ENCODE data around the gene ZNF526.

The ZNF526 gene

DNA sequence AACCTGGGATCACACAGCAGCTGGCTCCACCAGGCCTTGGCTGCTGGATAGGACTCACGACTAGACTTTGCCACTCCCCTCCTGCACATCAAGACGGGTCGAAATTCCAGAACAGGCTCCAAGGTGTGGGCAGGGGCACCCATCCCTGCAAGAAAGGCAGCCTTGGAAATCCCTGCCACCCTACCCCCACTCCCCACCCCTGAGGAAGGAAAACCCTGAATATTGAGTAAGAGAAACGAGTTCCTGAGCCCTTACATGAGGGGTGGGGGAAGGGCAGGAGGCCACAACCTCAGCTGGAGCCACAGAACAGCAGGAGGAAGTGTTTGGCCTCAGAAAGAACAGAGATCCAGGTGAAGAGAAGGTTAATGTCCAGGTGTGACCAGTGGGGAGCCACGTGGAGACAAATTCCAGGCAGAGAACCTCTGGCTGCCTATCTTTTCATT, 22.7 kb upstream of the ZNF526 start:
- no peak for DNase-seq

DNA sequence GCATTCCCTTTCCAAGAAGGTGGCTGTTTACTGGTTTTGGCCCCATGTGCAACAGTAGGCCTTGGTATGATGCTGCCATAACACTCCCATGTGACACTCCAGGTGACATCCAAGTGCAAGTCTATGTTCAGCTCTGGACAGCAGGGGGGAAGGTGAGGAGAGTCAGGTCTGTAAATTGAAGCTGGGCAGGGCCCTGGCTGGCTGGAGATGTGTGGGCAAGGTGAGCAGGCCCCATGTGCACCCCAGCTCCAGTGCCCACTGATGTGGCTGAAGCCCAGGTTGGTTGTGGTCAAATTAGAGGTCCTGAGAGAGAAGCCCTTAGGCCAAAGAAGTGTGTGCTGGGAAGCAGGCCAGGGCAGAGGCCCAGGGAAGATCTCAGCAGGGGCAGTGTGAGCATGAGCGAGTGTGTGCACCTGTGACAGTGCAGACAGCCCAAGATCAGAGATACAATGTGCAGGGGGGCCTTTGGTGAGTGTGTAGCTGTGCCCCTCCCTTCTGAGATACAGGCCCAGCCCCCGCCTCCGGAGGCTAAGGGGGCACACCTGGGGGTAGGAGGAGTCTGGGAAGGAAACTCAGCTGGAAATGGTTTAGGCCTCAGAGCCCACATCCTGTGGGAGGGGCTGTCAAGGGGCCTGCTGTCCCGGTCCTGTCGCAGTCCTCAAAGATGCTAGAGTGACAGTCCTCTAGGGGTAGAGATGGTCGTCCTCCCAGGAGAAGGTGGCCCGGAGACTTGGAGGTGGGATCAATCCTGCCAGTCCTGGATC, 21.3 kb upstream of the ZNF526 start:
- peak; percentile 62 for DNase-seq

DNA sequence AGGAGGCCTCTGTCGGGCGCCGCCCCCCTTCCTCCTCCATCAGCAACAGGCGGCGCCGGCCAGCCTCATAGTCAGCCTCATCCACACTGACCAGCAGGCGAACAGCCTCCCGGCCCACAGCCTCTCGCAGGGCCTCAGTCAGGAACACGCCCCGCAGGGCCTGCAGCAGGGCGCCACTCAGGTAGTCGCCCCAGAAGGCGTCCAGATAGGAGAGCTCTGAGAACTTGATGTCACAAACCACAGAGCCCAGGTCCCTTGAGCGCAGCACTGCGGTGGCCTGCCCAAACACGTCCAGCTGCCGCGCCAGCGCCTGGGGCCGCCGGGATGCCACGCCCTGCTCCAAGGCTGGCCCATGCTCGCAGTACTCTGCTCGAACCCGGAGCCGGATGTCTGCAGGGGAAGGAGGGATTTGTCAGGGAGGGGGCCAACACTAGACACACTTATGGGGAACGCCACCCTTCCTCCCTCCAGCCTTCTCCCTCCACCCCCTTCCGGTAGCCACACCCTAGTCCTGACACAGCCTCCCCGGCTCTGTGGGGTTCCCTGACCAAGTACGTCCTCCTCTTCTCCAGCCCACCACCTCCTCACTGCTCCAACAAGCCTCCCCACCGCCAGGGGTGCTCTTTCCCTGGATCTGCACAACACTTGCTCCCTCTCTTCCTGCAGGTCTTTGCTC, 20.5 kb upstream of the ZNF526 start:
- DNase-seq, result peak; percentile 40

DNA sequence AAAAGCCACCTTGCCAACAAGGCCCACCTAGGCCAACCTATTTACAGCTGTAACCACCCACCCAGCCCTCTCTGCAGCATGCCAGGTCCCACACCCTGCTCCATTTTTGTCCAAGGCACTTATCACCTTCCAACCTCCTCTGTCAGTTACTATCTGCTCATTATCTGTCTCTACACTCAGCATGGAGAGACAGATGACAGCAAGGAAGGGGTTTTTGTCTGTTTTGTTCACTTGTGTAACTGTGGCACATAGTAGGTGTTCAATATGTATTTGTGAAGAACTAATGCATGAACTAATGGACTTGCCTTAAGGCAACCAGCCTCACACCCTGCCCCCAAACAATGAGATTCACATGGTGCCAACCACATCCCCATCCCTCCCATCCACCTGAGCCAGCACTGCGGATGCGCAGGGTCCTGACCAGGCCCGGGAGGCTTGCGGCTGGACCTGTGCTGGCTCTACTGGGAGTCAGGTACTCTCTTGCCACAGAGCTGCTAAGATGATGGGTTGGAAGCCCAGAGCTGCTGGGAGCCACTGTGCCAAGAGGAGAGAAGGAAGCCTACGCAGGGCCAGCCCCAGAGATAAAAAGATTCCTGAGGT, 19.9 kb upstream of the ZNF526 start:
- DNase-seq, result no peak

DNA sequence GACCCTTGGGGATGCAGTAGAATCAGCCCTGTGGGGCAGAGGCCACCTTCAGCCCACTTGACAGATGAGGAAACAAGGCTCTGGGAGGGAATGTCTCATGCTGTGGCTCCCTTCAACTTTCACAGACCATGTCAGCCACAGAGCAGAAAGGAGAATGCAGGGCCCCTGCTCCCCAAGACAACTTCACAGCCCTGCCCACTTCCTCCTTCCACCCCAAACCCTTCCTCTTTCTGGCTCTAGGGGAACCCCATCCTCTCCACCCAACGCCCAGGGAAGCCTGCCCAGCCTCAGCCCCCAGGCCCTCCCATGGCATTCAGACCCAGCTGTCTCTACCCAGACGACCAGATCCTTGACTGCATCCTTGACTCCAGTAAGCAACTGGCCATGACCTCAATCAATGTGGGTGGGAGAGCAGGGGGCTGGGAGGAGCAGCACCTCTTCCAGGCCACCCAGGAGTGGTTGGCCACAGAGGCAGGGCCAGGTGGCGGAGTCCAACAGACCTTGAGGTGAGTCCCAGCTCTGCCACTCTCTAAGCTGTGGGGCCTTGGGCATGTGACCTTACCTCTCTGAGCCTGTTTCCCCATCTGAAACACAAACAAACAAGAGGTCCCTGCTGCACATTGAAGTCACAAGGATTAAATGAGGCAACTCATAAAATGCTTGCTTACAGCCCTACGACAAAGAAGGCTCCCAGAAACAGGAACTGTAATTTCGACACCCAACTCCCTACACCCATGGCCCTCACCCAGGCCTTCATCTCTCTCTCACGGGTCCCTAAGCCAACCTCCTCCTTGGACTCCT, 18.4 kb upstream of the ZNF526 start:
- peak; percentile 39 for DNase-seq

DNA sequence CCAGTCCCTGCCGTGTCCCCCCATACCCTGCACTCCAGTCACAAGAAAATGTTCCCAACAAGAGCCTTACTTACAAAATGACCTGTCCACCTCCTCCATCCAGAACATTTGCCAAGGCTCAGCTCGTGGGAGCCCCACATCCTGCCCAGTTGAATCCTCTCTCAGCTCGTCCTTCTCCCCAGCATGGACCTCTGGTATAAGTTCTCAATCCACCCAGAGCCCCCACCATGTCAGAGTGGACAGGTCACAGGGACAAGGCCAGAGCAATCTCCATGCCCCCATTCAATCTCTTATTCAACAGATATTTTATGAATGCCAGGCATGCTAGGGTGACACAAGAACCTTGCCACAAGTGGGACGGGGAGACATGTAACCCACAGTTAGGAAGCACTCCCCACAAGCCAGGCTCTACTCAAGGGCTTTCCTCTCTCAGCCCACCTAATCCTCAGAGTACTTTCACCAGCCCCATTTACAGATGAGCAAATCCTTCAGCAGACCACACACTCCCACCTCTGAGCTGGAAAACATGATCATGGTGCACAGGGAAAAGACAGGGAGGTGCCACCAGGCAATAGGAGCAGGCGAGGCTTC, 17.7 kb upstream of the ZNF526 start:
- DNase-seq, result no peak

DNA sequence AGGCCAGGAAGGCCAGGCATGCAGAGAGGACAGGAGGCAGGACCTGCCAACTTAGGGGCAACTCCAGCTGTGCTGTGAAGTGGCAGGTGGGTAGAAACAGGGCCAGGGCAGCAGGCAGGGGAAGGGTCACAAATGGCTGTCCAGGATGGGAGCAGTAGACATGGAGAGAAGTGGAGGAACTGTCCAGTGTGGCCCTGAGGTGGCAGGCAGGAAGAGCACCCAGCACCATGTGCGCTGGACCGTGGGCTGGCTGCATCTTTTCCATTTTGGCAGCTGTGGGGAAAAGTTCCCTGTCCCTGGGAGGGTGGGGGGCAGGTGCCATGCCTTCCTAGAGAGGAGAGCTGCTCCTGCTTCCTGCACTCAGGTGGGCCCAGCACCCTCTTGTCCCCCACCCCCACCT, 16.4 kb upstream of the ZNF526 start:
- no peak for DNase-seq

DNA sequence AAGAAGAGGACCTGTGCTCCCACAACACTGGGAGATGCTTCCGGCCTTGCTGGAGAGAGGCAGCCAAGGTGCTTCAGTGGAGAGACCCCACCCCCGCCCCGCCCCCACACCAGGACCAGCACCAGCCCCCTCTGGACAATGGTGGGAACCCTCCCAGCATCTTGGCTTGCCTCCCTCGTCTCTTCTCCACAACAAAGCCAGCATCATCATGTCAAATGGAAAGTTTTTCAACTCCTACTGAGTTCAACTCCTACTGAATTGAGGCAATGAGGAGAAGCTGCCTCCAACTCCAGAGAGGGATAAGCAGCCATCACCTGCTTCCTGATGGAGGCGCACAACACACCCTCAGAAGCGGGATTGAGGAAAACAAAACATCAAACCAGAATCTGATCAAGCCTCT, 15.4 kb upstream of the ZNF526 start:
- DNase-seq, result no peak

DNA sequence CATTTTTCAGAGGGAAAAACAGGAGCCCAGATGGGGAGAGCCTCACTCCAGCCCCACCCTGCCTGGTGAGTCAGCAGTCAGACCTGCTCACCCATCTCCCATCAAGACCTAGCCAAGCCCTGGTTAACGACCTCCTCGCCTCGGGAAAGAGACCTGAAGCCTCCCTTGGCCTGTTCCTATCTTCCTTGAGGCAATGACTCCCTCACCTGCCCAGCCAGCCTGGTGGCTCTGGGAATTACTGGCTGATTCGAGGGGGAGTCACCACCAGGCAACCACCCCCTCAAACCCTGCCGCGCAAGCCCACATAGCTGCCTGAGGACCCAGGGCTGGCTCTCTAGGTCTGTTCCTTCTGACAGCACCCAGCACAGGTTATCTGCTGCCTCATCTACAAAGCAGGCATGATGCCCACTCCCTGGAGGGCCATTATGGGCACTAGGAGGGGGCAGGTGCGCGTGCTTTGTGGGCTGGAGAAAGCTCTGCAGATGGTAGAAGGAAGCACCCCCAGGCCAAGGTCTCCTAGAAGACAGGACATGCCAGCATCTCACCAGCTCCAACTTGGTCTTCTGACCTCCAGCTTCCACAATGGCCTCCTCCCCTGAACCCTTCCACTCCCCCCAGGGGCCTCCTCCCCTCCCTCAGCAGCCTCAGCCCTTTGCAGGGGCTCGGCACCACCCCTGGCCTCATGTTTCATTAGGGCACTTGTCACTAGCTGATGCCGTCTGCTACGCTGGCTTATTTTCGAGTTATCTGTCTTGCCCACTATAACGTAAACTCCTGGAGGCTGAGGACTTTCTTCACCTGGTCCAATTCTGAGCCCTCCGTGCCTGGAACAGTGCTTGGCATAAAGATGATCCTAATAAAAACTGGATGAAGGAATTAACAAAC, 13.0 kb upstream of the ZNF526 start:
- DNase-seq, result no peak

DNA sequence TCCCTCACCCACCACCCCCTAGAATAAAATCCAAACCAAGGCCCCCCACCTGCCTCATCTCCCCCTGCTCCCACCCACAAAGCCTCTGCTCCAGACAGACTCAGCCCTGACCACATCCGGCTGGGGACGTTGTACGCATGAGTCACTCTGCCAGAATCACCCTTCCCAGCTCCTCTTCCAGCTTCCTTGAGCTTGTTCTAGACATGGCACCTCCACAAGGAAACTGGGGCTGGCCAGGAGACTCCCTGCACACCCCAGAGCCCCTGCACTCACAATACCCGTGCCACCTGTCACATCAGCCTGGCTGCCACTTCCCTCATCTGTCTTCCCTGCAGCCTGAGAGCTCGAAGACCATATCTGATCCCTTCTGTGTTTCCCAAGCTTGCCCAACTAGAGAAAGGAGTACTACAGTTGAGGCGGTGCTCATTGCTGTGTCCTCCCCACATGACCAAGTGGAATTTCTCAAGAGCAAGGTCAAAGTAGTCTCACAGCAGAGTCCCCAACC, 12.3 kb upstream of the ZNF526 start:
- peak; percentile 37 for DNase-seq

DNA sequence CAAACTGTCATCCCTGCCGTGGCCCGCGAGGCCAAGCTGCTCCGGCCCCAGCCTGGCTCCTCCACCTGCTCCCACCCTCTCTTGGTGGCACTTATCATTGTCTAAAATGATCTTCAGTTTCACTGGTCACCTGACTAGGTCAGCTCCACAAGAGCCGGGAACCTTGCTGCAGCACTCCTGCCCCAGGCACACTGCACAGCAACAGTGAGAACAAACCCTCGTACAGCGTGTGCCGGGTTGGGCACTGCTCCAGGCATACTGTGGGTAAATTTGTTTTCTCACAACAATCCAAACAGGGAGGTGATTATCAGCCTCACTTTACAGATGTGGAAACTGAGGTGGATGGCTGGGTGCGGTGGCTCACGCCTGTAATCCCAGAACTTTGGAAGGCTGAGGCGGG, 11.5 kb upstream of the ZNF526 start:
- no peak for DNase-seq

DNA sequence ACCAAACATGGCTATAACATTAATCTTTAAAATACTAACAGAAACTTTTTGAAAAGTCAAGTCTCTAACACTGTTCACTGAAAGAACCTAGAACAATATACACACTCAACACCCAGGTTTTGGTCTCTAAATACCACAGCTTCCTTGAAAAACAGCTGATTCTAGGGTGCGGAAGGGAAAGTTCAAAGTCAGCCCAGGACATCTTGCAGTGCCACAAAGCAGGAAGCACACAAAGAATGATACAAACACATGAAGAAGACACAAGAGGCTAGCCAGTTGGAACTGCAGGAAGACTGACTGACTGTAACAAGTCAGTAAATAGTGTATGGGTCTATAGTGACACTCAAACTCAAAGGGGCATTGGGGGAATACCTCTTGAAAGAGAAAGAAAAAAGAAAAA, 7.2 kb upstream of the ZNF526 start:
- DNase-seq, result no peak

DNA sequence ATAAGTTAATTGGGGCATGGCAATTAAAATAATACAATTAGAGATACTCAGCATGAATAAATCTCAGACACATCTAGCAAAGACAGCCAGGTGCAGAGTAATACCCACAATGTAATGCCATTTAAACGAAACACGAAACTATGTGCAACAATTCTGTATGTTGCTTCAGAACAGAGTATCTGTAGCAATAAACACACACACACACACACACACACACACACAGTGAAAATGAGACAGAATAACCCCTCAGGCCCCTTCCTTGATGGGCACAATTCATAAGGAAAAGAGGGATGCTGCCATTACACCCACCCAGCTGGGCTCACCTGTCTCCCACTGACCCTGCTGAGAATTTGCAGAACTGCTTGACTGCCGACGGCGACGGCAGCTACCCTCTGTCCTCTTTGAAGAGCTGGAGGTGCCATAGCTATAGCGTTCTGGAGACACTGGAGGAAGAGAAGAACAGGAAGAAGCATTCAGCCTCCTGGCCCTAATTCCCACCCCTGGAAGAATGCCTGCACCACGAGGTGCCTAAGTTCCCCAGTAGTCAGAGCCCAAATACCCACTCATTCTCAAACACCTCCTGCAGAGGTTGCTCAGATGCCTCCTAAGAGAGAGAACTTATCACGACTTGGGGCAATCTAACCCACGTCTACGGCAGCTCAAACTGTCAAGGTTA, 5.2 kb upstream of the ZNF526 start:
- DNase-seq, result no peak

DNA sequence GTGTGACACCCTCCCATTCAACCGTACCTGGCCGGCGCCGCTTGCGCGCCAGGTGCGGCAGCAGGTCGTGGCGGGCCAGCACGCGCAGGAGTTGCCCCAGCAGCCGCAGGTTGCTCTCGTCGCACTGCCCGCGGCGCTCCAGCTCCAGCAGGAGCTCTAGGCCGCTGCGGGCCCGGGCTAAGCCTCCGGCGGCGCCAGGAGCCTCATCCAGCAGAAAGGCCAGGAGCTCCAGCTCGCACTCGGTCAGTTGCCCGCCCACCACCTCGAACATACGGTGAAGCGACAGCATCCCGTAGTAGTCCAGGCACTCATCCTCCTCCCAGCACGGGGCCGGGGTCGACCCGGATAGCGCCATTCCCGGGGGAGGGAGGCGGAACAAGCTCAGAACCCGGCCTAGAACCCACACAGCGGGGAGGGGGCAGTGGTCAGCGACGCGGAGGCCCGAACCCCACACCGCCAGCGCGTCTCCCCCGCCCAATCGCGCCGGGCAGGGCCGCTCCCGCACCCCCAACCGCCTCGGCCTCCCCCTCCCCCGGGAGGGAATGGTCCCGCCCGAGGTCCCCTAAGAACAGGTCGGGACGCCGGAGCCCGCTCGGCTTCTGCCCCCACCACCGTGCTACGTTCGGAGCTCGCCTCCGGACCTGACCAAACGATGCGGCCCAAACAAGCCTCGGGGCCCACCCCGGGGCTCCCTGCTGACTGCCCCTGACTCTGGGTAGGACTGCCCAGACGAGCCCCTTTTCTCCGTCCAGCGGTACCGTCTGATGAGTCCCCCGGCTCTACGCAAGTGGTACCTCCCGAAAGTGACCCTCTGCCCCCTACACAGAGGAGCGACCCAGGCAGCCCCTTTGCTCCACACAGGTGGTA, 3.2 kb upstream of the ZNF526 start:
- peak; percentile 30 for DNase-seq

DNA sequence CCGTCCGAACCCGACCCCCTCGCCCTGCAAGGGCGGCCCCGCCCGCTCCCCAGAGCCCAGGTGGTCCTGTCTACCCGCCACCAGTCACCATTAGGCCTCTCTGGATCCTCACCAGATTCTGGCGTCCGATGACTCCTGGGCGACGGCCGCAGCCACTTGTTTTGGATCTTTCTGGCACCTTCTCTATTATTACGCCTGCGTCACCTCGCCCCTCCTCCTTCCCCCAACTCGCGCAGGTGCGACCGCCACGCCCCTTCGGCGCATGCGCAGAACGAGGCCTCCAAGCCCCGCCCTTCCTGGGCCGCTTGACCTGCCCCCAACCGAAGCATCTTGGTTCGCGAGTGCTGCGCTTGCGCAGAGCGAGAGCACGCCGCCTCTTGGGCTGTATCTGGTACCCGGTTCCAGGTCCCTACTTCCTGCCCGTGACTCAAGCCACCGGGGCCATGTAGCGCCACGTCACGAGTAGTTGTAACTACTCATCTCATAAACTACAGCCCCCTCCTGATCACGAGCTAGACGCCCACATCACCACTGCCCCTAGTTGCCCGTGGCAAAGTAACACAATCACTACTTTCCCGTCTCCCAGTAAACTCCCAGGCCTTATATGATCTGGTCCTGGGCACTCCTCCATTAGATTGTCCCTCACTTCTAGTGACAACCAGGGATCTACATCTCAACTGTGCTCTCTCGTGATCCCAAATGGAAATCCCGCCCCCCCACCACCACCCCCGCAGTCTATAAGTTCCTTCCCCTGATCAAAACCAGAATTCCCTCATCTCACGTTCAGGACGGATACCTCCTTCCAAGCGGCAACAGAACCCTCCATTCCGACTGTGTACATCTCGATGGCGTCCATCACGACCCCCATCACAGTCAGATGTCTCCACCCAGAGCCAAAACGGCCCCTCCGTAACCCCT, 2.3 kb upstream of the ZNF526 start, which contains the start of gene DEDD2:
Gene DEDD2 (minus strand): TSS at position 158 of the 918 bp plus-strand sequence. CDS start 670 bp downstream, outside the sequence.
- DNase-seq, result peak; percentile 100

DNA sequence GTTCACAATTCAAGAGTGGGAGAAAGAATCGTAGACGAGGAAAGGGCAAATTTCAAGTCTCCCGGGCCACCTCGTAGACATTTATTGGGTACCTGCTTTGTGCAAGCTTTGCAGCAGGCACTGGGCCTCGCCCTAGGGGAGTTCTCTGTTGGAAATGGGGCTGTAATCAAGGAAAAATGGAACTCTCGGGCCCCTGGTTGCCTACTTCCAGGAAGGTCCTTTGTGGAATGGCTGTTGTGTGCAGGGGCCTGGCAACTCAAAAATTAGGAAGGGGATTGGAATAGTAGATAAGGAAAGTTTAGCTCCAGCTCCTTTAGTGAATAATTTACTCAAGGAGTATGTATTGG, 612 bp downstream of the ZNF526 start:
- no peak for DNase-seq

DNA sequence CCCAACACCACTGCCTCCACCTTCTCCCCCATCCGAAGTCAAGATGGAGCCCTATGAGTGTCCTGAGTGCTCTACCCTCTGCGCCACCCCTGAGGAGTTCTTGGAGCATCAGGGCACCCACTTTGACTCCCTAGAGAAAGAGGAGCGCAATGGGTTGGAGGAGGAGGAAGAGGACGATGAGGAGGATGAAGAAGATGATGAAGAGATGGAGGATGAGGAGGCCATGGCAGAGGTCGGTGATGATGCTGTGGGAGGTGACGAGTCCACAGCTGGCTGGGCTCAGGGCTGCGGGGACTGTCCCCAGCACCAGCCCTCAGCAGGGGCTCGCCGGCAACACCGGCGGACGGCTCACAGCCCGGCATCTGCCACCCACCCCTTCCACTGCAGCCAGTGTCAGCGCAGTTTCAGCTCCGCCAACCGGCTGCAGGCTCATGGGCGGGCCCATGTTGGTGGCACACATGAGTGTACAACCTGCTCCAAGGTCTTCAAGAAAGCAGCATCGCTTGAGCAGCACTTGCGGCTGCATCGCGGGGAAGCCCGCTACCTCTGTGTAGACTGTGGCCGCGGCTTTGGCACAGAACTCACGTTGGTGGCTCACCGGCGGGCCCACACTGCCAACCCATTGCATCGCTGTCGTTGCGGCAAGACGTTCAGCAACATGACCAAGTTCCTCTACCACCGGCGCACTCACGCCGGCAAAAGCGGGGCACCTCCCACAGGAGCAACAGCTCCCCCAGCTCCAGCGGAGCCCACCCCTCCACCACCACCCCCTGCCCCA, 5.0 kb downstream of the ZNF526 start:
- DNase-seq, result no peak

DNA sequence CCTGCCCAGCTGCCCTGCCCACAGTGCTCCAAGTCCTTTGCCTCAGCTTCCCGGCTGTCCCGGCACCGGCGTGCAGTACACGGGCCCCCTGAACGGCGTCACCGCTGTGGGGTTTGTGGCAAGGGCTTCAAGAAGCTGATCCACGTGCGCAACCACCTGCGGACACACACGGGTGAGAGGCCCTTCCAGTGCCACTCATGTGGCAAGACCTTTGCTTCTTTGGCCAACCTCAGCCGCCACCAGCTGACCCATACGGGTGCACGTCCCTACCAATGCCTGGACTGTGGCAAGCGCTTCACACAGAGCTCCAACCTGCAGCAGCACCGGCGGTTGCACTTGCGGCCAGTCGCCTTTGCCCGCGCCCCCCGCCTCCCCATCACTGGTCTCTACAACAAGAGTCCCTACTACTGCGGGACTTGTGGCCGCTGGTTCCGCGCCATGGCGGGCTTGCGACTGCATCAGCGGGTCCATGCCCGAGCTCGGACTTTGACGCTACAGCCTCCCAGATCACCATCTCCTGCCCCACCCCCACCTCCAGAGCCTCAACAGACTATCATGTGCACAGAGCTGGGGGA, 5.7 kb downstream of the ZNF526 start:
- no peak for DNase-seq
